ENCODE data around the gene DCTN4.
"Not testable (repeated sequence)": the region's sequence is repeated elsewhere in the genome, so short reads cannot be mapped to it uniquely, and the experiment has no call there.

The DCTN4 gene

DNA sequence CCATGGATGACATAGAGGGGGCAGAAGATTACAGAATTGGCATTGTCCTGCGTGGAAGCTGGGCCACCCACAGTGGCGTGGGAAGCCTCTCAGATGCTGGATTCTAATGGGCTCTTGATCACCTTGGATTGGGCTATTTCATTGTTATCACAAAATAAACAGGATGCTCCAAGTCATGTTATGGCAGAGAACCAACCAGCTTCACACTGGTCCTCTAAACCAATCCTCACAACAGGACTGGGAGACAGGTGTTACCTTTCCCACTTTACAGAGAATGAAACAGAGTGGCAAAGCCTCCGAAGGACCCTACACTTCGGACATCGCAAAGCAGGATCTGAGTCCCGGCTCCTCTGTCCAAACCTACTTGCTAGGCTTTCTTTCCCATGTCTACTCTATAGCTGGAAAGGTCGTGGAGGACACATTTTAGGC is 19.3 kb upstream of the DCTN4 start:
- no peak for DNase-seq

- DNase-seq, result no peak
These were observed 18.9 kb upstream of the DCTN4 start for GRCh38 chr5:150777685-150778084.

DNA sequence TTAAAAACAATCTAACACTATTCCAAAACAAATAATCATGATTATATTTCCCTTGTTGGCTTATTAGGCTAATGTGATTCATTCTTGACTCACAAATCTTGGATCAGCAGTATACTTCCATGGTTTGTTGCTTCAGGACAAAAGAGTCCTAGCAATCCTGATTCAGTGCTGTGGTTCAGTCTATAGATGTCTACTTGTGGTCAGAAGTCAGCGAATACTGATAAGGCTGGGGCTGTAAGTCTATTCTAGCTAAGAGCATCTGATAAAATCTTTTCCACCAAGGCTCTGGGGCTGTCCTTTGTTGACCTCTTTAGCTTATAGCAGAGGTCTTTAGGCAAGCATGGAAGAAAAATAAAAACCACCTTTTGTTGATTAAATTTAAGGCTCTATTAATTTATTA is 15.3 kb upstream of the DCTN4 start:
- DNase-seq, result no peak

DNA sequence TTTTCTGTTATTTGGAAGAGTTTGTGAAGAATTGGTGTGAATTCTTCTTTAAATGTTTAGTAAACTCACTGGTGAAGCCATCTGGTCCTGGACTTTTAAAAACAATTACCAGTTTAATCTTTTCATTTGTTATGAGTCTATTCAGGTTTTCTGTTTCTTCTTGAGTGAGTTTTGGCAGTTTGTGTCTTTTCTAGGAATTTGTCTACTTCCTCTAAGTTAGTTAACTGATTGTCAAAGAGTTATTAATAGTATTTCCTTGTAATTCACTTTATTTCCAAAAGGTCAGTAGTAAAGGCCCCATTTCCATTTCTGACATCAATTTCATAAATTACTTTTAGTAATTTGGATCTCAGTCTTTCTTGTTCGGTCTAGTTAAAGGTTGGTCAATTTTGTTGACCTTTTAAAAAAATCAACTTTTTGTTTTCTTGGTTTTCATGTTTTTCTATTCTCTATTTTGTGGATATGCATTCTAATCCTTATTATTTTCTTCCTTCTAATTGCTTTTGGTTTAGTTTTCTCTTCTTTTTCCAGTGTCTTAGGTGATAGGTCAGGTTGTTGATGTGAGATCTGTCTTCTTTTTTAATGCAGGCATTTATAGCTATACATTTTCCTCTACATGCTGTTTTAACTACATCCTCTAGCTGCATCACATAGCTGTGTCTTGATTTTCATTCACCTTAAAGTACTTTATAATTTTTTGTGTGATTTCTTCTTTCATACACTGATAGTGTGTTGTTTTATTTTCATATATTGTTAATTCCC is 12.4 kb upstream of the DCTN4 start:
- DNase-seq, result no peak

DNA sequence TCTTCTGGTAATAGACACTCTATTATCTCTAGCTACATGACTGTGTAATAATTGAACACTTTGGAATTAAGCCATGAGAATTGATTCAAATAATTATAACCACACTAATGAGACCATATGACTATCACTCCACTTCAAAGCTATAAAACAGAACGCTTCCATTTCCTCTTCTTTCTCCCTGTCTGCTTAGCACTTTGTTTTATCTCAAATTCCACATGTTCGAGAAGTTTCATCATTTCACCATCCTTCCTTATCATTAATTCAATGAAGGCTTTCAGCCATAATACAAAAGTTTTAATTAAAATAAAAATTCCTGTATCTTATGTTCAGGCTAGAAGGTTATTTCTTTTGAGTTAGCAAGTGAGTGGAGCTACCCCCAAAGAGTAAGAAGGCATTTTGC is 7.4 kb upstream of the DCTN4 start:
- no peak for DNase-seq

DNA sequence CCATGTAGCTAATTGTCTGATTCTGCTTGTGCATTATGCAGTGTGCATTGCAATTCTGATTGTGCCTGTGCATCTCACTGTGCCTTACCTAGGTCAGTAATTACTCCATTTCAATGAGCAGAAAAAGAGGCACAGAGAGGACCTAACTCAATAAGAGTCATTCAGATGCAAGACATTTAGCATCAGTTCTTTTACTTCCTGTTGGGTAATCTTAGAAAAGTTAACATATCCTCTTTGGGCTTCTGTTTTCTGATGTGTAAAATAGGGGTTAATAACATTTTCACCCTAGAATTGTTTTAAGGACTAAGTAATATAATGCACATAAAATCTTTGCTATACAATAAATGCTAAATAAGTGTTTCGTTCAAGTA is 7.0 kb upstream of the DCTN4 start:
- no peak for DNase-seq

DNA sequence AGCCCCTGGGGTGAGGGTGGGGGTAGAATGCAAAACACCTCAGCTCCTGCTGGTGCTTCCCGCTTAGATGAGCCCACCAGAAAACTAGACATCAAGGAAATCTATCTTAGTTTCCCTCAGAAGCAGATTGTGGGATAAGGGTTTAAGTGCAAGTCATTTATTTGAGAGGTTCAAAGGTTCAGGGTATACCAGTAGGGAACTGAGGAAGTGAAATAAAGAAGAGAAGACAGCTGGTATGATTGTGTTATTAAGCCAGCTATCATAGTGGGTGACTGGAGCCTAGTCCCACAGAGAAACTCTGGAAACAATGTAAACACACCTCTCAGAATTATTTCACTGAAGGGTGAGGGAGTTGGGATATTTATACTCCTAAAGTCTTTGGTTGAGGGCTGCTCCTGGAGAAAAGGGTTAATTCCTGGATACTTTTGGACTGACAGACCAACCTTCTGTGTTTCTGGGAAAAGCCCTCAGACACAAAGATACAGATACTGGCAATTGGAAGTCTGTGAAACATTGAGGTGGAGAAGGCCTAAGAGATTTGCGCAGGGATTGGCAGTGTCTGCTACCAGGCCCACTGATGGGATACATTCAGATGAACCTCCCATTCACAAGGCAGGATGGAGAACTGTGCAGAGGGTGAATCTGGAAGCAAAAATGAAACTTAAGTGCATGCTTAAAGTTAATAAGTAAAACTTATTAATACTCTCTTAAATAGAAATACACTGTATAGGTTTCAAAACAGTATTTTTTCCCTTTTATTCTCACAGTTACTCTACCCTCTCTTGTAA is 6.4 kb upstream of the DCTN4 start:
- DNase-seq, result no peak

DNA sequence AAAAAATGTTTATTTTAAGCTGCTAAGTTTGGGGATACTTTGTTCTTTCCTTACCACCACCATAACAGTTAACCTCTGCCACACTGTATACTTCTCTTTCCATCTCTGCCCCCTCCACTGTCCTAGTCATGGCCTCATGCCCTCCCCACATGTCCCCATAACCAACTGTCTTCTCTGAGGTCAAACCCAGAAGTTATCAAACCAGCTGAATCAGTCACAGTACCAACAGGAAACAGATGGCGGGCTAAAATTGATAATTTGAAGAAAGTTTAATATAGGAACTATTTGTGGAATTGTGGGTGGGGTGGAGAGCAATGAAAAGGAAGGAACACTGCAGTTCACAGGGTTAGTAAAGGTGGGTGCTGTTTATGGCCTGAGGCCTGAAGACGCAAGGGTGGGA is 5.7 kb upstream of the DCTN4 start:
- no peak for DNase-seq

DNA sequence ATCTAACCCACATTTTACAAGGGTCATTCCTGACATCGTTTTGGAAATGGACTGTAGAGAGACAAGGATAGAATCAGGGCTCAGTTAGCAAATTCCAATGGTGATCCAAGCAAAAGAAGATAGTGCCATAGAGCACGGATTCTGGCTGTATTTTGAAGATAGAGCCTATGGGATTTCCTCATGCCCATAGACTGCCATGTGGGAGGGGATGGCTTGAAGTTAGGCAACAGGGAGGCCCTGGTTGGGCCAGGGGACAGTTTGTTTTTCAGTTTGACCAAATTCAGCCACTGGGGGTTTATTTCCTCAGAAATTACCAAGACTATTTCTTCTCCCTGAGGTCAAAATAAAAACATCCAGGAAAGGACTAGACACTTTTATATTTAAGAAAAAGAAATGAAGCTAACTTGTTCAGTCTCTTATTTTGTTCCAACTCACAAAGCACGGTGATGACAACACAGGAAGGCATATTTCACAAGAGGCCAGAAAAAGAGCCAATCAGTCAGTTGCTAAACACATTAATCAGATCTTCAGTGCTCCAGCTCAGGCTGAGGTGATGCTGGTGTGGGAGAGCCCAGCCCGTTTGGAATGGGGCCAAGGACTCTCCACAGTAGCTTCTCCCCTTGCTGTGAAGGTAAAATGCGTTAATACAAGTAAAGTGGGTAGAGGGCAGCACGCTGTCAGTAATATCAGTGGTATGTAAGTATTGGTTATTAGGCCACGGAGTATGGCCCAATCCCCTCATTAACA is 4.4 kb upstream of the DCTN4 start:
- DNase-seq, result no peak

DNA sequence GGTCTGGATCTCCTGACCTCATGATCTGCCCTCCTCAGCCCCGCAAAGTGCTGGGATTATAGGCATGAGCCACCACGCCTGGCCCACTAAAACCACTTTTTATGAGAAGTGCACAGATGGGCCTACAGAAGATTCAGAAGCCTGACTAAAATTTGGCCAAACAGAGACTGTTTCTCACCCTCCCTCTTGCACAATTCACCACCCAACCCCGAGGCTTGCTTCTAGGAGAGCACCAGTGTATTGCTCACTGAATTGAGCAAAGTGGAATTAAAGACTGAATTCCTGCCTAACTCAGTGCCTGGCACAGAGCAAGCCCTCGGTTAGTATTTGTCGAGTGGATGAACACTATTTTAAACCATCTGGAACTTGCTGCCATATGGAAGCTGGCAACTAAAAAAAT is 3.4 kb upstream of the DCTN4 start:
- DNase-seq, result no peak

DNA sequence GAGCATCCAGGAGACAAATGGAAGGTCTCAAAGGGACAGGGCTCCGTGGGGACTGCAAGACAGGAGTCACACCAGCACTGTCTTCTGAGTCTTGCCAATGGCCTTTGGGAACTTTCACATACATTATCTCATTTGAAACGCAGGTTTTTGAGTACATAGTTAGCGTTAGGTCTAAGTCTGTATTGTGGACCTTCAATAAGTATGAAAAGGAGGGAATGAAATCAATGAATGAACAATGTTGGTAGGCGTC is 442 bp upstream of the DCTN4 start:
- DNase-seq, result no peak

GRCh38 chr5:150758203-150758530 is 650 bp downstream of the DCTN4 start:
- no peak for DNase-seq

DNA sequence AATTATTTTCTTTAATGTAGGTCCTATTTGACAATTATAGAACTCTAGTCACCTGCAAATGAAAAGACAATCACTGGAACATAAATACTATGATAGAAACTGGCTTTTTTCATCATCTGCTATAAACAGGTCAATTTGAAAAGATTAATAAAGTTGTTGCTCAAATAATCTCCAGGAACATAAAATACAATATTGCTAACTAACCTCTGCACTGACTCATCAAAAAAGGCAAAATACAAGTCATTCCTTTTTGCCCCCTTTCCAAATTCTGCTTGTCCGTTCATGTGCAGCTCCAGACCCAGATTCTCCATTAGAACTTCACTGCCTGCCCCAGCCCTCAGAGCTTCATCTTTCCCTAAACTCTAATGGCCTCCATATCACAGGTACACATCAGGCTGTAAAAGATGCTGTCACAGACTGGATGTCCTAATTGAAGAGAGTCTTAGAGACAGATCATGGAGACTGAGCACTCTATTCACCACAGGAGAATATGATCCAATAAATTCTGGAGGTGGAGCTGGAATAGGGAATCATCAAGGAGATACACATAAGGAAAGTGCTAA is 1.6 kb downstream of the DCTN4 start:
- no peak for DNase-seq

DNA sequence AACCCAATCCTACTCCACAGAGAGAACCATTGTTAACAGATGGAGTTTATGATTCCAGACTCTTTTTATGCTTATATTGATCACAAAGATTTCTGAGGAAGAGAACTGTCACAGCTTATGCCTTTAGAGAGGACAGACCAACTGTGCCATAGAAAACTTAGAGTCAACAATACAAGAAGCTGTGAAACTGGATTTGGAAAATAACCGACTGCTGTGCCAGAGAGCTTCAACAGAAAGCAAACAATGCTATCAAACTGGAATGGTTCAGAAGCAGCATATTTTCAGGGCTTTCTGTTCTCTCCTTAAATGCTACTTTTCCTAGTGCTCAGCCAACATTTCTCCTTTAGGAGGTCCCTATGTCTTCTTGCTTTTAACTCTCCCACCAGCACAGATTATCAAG is 5.0 kb downstream of the DCTN4 start:
- DNase-seq, result no peak

GRCh38 chr5:150753463-150753862 is 5.4 kb downstream of the DCTN4 start:
- no peak for DNase-seq

DNA sequence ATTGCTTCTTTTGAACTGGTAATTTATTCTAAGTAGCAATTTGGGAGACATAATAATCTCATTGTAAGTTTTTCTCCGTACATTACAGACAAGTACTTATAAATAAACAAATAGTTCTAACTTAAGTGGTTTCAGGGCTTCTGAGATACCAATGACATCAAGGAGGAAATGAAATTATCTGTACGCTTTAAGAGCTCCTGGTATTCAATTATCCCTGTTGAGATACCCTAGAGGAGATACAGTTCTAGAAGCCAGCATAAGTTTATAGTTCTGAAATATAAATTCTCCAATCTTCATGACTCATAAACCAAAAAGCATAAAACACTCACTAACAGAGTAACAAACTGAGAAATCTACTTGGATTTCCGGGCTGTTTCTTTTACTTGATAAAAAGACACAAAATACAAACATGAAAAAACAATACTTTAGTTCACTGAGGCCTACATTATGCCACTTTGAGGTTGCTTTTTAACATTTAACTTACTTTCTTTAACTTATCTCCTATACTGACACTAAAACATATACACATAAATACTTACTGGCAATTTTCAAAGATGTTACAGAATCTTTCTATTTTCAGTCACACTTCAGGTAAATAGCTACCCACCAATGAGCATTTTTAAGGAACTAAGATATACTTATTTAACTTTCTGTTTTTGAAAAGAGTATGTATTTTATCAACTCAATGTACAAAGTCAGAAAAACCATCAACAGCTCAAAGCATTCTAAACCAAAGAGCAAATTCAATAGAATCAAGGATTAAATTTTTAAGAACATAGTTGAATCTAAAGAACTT is 7.5 kb downstream of the DCTN4 start:
- no peak for DNase-seq

DNA sequence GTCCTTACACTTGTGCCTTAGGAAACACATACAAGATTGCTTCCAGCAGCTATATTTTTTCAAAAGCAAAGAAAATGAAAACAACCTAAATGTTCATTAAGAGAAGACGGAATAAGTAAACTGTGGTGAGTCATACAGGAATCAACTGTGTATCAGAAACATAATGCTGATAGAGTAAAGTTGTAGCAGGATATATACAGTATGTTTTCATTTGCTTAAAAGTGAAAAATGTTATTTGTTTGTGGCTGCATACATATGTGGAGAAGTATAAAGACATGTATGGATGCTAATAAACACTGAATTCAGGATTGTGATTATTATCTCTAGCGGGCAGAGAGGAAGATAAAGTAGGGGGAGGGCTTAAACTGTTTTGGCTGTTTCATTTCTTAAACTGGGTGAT is 8.3 kb downstream of the DCTN4 start:
- DNase-seq, result no peak

- DNase-seq, result not testable (repeated sequence)
These were observed 15.7 kb downstream of the DCTN4 start for GRCh38 chr5:150743142-150743488.

DNA sequence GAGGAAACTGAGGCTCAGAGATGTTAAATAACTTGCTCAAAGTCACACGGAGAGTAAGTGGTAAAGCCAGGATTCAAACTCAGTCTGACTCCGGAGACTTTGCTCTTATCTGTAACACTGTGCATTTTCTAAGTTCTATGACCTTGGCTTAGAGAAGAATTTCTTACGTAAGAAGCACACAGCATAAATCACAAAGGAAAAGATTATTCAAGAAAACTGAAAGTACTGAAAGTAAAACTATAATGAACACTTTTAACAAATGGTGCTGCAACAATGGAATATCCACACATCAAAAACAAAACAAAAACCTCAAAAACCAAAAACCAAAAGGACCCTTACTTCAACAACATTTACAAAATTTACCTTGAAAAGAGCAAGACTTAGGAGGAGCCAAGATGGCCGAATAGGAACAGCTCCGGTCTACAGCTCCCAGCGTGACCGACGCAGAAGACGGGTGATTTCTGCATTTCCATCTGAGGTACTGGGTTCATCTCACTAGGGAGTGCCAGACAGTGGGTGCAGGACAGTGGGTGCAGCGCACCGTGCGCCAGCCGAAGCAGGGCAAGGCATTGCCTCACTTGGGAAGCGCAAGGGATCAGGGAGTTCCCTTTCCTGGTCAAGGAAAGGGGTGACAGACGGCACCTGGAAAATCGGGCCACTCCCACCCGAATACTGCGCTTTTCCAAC is 16.2 kb downstream of the DCTN4 start:
- not testable (repeated sequence) for DNase-seq

GRCh38 chr5:150740992-150741391 is 17.8 kb downstream of the DCTN4 start:
- no peak for DNase-seq

- no peak for DNase-seq
These were observed 20.0 kb downstream of the DCTN4 start for GRCh38 chr5:150738862-150739261.

DNA sequence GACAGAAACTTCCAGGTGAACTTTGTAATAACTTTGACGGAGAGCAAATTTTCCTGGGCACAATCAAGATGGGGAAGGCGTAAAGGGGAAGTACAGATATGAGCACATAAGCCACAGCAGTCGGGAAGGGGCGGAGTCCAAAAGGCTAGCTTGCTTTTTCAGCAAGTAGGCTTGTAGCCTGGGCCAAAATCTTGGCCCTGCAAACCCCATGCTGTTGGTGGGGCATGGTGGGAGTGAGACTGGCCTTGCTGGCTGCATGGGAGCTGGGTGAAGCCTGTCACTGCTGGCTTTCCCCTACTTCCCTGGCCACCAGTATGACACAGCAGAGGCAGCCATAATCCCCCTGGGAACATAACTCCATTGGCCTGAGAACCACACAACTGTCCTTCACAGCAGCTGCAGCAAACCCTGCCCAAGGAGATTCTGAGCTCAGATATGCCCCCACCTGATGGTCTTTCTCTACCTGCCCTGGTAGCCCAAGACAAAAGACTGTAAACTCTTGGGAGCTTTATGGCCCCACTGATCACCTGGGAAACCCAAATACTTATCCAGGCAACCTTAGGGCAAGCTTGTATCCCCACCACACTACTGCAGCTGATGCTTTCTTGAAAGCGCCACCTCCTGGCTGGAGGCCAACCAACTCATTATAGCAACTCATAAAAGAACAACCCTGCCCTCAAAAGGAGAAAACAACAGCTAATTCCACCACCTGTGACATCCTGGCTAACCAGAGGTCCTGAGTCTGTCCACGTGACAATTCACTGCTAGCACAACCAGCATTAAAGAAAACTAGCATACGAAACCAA is 24.0 kb downstream of the DCTN4 start:
- no peak for DNase-seq
